HG02759 (cell line): ENCODE measurements around the gene NTNG2.

Experiments
- ATAC-seq: cut with Tn5 transposase; IDR thresholded peaks from one replicate; pipeline ENCODE4 v1.9.1; 2021; ENCODE audit warnings: mild to moderate bottlenecking, moderate library complexity; ENCODE audit not compliant: unreplicated experiment

Gene NTNG2

DNA sequence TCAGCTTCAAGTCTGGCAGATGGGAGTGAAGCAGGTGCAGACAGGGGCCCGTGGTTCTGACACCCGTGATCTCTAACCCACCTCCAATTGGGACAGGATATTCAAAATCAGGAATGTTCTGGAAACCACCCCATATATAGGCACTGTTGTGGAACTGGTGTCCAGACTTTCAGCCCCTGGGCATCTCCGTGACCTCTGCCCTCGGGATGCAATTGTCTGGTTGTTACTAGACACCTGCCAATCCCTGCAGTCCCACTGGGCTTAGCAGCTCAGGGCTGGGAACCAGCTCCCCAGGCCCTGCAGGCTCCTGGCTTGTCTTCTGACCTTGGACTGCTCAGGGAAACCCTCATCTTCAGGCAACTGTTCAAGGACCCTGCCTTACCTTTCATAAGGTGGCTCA lies 38.8 kb downstream of the NTNG2 start:
- ATAC-seq, result no peak

GRCh38 chr9:132201139-132201538 lies 39.3 kb downstream of the NTNG2 start:
- no peak for ATAC-seq

GRCh38 chr9:132201780-132202703 lies 40.2 kb downstream of the NTNG2 start:
- ATAC-seq, result no peak

- no peak for ATAC-seq
Observed at GRCh38 chr9:132204883-132205282, 43.0 kb downstream of the NTNG2 start.

DNA sequence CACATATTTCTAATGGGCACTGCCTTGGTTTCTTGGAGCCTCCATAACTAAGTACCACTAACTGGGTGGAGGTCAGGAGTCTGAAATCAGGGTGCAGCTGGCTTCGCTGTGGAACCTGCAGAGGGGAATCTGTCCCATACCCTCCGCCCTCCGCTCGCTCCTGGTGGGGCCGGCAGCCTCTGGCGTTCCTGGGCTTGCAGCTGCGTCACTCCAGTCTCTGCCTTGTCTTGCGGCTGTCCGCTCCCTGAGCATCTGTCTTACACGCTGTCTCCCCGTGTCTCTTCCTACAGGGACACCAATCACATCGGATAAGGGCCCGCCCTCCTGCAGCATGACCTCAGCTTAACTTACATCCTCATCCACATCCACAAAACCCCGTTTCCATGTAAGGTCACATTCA lies 45.4 kb downstream of the NTNG2 start:
- ATAC-seq, result no peak

DNA sequence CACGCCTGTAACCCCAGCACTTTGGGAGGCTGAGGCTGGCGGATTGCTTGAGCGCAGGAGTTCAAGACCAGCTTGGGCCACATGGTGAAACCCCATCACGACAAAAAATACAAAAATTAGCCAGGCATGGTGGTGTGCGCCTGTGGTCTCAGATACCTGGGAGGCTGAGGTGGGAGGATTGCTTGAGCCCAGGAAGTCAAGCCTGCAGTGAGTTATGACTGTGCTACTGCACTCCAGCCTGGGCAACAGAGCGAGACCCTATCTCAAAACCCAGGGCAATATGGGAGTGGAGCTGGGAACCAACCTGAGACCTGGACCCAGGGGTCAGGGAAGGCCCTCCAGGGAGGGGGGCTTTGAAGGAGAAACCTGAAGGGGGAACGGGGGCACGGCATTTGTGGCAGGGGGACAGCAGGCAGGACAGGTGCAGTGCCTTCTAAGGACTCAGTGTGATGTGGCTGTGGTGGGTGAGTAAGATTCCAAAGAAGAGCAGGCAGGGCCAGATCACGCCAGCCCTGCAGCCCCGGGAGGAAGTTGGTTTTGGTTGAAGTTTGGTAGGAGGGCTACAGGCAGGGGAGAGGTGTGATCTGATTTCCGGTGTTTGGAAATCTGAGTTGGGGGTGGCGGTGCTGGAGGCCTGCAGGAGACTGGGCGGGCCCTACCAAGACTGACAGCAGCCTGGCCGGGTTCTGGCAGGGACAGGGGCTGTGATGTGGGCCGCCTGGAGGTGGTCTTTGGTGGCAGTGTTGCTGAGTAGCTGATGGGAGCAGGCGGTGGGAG lies 46.2 kb downstream of the NTNG2 start:
- ATAC-seq, result no peak

DNA sequence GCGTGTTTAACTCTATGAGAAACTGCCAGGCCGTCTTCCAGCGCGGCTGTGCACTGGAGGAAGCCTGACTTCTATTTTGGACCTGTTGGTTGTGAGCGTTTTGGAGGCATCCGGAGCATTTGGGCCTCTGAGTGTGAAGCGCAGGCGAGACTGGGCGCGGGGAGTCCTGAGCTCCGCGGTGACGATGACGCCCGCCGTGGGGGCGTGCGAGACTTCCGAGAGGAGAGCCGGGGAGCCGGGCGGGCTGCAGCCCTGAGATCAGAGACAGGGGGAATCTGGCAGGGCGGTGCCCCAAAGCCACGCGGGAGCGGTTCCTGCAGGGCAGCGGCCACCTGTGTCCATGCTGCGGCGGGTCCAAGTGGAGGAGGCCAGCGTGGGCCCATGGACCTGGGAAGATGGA lies 47.4 kb downstream of the NTNG2 start:
- no peak for ATAC-seq

GRCh38 chr9:132210472-132211145 lies 48.8 kb downstream of the NTNG2 start:
- ATAC-seq, result no peak

- no peak for ATAC-seq
Observed at GRCh38 chr9:132211570-132211969, 49.7 kb downstream of the NTNG2 start.

- no peak for ATAC-seq
Observed at GRCh38 chr9:132214027-132214622, 52.3 kb downstream of the NTNG2 start.

- no peak for ATAC-seq
Observed at GRCh38 chr9:132216861-132217619, 55.2 kb downstream of the NTNG2 start.

DNA sequence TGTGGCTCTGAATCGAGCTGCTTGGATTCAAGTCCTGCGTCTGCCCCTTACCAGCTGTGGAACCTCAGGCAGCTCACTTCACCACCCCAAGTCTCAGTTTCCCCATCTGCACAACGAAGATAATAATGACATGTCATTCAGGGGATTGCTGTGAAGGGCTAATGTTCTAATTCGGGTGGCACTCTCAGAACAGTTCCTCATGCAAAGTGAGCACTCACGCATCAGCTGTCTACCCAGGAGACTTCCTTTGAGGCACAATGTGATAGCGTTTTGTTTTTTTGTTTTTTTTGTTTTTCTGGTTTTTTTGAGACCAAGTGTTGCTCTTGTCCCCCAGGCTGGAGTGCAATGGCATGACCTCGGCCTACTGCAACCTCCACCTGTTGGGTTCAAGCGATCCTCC lies 56.4 kb downstream of the NTNG2 start:
- ATAC-seq, result no peak

GRCh38 chr9:132221941-132222340 lies 60.1 kb downstream of the NTNG2 start:
- ATAC-seq, result no peak

DNA sequence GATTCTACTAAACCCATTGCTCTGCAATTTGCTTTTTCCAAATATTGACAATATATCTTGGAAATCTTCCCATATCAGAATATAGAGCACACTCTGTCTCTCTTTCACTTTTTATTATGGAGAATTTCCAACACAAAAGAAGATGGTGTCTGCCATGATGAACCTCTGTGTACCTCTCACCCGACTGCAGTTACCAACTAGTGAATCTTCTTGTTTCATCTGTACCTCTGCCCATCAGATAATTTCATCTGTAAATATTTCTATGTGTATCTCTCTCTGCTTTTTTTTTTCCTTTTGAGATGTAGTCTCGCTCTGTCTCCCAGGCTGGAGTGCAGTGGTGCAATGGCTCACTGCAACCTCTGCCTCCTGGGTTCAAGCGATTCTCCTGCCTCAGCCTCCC lies 62.8 kb downstream of the NTNG2 start:
- ATAC-seq, result no peak

GRCh38 chr9:132226571-132227430 lies 64.9 kb downstream of the NTNG2 start:
- no peak for ATAC-seq

DNA sequence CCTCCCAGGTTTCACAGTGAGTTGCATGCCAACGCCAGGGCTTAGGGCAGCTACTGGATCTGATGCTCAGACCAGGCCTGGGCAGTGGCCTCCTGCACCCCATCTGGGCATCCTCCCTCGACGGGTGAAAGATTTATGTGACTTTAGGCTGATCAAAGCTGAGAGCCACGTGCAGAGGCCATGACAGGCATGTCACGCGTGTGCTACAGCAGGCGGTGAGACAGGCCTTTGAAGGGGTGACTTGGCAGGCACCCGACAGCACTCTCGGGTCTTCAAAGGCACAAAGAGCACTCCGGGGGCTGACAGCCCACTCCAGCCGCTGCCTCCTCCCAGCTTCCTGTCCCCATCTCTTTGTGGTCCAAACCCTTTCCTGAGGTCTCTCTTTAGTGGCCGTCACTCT lies 66.2 kb downstream of the NTNG2 start:
- no peak for ATAC-seq

- ATAC-seq, result no peak
Observed at GRCh38 chr9:132230605-132231004, 68.7 kb downstream of the NTNG2 start.

- ATAC-seq, result no peak
Observed at GRCh38 chr9:132231019-132231701, 69.3 kb downstream of the NTNG2 start.

- no peak for ATAC-seq
Observed at GRCh38 chr9:132232522-132232921, 70.7 kb downstream of the NTNG2 start.
